NCI-H2107 treated with DMSO at 0.1 percent for 48 hours (cell line): ENCODE measurements around the gene CACNA1C.

Source experiments
- DNase-seq: peaks from one replicate; lab custom pipeline; 2025; ENCODE audit not compliant: unreplicated experiment; lab: John Stamatoyannopoulos, UW

Gene CACNA1C

GRCh38 chr12:2439332-2440100, 386.7 kb downstream of the CACNA1C start:
- no peak for DNase-seq

DNA sequence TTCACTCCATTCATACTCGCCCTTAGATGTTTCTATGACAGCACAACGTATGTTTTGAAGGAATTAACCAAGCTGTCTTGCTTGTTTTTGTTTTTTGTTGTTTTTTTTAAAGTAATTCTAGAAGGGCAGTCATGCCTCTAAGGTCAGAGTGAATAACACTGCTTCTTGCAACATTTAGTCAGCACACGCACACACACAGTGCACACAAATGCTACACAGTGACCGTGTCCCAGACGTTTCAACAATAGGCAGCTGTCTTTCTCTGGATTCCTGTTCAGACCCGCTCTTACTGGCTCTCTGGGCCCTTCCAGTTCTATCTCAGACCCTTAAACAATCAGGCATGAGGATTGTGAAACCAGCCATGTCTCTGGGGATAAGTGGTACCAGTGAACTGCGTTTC, 391.0 kb downstream of the CACNA1C start:
- DNase-seq: no peak

- DNase-seq: no peak
Observed at GRCh38 chr12:2445968-2446367, 393.2 kb downstream of the CACNA1C start.

GRCh38 chr12:2447861-2448260, 395.1 kb downstream of the CACNA1C start:
- no peak for DNase-seq

DNA sequence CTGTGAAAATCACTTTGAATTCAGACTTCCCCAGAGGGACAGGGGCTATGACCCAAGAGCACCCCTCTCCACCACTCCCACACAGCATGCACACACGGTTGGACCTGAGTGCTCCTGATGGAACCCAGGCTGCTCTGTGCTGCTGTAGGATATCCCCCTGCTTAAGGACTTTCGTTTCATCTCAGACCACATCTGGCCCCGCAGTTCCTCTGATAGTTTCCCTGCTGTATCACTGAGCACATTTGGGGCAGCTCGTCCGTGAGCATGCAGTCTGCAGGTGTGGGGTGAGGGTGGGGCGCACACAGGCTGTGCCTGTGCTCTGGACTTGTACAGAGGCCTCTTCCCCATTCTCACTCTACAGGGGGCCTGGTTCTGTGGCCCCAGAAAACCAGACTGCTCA, 396.8 kb downstream of the CACNA1C start:
- DNase-seq: no peak

DNA sequence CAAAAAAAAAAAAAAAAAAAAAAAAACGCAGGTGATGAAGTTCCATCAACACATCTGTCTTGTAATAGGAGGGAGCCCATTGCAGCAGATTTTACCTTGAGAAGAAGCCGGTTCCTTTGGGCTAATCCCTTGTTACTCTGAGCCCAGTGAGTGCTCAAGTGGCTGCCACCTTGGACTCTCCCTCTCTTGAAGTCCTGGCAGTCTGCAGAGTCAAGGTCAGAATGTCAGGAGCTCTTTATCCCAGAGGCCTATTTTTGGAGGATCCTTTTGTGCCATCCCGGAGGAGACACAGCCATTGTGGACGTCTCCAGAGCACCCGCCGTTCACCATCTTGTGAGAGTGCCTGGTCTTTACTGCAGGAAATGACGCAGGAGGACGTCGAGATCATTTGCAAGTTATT, 397.8 kb downstream of the CACNA1C start:
- no peak for DNase-seq

DNA sequence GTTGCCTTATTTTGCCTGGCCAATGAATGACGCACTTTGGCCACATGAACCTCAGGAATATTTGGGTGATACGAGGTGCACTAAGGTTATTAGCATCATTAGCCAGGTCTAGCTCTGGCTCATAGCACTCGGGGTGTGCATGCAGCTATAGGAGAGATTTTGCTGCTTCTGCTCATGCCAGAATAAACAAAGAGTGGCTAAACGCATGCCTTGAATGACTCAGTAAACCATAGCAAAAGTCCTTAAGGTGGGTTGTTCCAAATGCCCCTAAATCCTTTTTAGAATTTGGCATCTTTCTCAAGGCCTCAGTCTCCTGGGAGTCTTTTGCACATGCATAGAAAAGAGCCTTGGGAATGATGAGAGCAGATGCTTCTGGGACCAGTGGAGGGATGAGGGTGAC, 398.2 kb downstream of the CACNA1C start:
- no peak for DNase-seq

- DNase-seq: no peak
Observed at GRCh38 chr12:2451497-2451896, 398.7 kb downstream of the CACNA1C start.

GRCh38 chr12:2453076-2453760, 400.4 kb downstream of the CACNA1C start:
- DNase-seq: no peak

DNA sequence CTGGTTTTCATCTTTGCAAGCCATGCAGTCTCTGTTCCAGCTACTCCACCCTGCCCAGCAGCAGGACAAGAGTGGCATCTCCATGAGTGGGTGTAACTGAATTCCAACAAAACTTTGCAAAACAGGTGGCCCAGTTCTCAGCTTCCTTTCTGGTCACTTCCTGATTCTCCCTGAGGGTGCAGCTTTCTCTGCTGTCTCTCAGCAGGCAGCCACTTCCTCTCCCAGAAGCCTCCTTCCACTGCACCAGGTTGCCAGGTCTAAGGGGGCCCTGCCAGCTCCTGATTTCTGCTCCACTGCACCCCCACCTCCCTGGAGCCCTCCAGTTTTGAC, 400.9 kb downstream of the CACNA1C start:
- no peak for DNase-seq

GRCh38 chr12:2454601-2455177, 401.9 kb downstream of the CACNA1C start:
- DNase-seq: no peak

GRCh38 chr12:2455410-2455809, 402.6 kb downstream of the CACNA1C start:
- no peak for DNase-seq

DNA sequence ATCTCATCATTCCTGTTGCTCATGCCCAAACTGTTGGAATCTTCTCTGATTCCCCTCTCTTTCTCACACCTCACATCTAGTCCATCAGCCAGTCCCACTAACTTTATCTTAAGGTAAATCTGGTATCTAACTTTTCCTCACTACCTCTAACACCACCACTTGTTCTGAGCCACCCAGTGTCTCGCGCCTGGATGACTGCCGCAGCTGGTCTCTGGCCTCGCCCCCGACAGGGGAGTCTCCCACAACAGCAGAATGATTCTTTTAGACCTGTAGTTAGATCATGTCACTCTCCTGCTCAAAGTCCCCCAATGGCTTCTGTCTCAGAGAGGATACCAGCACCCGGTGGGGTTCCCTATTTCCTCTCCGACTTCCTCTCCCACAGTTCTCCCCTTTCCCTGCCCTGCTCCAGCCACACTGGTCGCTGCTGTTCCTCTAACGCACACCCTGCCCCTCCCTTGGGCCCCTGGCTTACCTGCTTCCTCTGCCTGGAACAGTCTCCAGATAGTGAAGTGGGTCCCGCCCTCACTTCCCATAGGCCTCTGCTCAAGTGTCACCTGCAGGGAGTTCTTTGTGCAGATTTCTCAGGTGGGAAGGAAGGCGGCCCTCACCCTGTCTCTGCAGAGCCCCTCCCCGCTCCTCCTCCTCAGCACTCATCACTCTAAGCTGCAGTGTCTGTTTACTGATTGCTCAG, 403.5 kb downstream of the CACNA1C start:
- no peak for DNase-seq

DNA sequence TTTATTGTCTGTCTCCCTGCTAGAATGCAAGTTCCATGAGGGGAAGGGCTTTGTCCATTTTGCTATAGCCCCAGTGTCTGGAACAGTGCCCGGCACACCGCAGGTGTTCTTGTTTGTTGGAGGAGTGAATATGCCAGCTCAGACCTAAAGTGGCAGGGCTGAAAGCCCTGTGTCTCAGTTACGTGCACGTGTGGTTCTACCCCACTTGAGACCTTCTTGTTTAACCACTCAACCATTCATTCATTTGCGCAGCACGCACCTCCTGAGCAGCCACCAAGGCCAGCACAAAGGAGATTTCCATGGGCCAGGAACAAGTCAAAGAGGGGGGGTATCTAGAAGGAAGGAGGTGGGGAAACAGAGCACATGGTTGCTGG, 404.0 kb downstream of the CACNA1C start:
- peak; percentile 32 for DNase-seq

DNA sequence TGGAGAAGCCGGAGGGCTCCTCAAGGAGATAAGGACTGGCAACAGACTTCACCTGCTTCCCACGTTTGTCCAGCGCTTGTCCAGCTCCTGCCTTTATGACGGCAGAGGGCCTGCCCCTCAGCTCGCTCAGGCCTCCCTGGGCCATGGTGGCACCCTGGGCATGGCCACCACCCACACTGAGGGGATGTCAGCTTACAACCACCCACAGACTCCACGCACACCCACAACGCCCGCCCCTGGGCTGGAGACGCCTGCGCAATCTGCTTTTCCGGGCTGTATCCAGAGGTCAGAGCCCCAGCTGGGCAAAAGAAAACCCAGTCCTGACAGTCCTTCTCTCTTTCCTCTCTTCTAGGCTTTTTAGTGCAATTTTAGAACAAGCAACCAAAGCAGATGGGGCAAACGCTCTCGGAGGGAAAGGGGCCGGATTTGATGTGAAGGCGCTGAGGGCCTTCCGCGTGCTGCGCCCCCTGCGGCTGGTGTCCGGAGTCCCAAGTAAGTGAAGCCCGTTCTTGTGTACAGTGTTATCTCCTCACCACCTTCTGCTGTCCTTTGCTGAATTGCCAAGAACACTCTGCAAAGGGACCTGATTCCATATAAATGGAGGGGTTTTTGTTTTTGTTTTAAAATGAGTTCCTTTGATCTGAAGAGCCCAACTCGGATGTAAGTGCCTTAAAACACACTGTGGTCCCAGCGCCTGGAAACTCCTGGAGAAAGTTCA, 404.6 kb downstream of the CACNA1C start:
- no peak for DNase-seq

GRCh38 chr12:2457933-2458414, 405.2 kb downstream of the CACNA1C start:
- DNase-seq: no peak

DNA sequence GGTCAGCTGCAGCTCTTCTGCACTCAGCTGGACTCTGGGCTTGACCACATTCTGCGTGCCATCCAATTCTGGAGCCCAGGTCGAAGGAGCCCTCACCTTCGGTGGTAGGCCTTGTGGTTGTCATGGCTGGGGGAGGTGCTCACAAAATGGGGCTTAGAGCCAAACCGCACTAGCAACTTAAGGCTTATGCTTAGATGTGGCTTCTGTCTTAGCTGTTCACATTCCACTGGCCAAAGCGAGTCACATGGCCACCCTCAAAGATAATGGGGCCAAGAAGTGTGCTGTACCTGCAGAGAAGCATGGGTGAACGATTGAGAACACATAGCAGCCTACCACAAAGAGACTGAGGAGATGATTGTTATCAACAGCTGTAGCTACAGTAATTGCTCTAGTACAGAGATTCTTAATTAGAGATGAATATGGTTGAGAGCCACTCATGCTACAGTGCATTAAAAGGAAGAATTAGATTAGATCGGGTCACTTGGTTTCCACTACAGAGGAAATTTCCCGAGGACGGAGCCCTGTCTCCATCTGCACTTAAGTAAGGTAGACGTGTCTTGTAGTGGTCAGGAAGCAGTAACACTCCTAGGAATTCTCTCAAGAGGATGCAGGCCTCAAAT, 407.4 kb downstream of the CACNA1C start:
- peak; percentile 43 for DNase-seq

- no peak for DNase-seq
Observed at GRCh38 chr12:2461046-2461445, 408.3 kb downstream of the CACNA1C start.

DNA sequence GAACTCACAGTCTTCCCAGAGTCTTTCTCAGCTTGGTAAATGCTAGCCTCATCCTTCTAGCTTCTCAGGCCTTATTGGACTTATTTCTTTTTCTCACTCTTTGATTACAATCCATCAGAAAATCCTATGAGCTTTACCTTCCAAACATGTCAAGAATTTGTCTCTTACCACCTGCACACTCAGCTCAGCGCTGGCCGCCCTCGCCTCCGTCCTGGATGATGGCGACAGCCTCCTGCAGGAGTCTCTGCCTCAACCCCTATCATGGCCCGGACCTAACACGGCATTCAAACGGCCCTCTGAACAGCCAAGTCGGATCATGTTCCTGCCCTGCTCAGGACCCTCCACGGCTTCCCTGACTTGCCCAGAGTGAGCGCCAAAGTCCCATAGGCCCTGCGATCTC, 408.9 kb downstream of the CACNA1C start:
- DNase-seq: no peak

DNA sequence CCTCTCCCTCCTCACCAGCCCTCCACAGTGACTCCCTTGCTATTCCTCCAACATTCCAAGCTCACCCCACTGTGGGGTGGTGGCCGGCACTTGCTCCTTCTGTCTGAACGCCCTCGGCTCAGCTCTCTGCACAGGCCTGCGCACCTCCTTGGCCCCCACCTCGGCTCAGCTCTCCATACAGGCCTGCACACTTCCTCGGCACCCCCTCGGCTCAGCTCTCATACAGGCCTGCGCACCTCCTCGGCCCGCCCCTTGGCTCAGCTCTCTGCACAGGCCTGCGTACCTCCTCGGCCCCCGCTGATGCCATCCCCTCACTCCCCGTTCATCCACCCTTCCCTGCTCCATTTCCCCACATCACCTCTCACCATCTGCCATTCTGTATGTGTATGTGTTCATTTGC, 409.3 kb downstream of the CACNA1C start:
- no peak for DNase-seq

GRCh38 chr12:2463719-2464118, 410.9 kb downstream of the CACNA1C start:
- no peak for DNase-seq
